NB4 (cell line): ENCODE results near the gene ASB18.

Source experiments
- CTCF ChIP-seq: IDR thresholded peaks from one replicate; pipeline ENCODE4 v1.5.1; 2012; ENCODE audit warnings: low read depth, low read length
- MAX ChIP-seq: IDR thresholded peaks from 2 replicates; pipeline ENCODE4 v1.6.1; 2011; ENCODE audit warnings: low read depth, low read length
- MYC ChIP-seq: IDR thresholded peaks from 2 replicates; pipeline ENCODE4 v1.6.1; 2011; ENCODE audit warnings: low read depth, low read length
- POLR2A ChIP-seq: IDR thresholded peaks from 2 replicates; pipeline ENCODE4 v1.6.1; 2011; ENCODE audit warnings: mild to moderate bottlenecking; ENCODE audit not compliant: insufficient read length; ENCODE audit errors: extremely low read depth

DNA sequence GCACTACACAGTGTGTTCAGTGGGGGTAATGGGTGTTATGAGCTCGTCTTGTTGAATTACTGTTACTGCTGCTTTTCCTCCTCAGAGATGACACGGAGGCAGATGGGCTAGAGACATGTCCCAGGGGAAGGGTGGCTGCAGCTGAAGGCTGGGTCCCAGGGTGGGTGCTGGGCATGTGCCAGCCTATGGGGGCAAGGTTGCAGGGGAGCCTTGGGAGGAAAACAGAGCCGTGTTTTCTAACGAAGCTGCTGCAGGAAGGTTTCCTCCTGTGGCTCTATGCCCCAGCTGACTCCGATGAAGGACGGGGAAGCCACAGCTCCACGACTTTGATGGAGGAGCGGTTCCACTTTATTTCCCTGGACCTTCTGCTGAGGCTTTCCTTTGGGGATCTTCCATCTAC lies 42.4 kb downstream of the ASB18 start:
- TF ChIP-seq CTCF (no peak), POLR2A (no peak), MAX (no peak), MYC (no peak)
